ENCODE results near the gene LIMK1. TPM values are rescaled to one million over a fixed set of nuclear protein-coding genes. Genes with fewer than 3 reads are reported as not detected.

LIMK1 gene
- total RNA-seq, 1 experiment from 2014 or later, result 56.3 TPM

GRCh38 chr7:74092321-74092963, 8.8 kb downstream of the LIMK1 start:
- RAD21 ChIA-PET (ENCODE audit: low non-redundant PET in 1 of 2, low total read pairs in 2 of 2, uncharacterized antibody in 2 of 2, unreplicated experiment in 2 of 2), result no interaction called here
- peak overlapping the region; percentile 93; the same call in 1 of the 2 replicates for H3K27ac ChIP-seq (ENCODE audit: low read depth, low read length)
- no peak for ATAC-seq
- DNase-seq (ENCODE audit: low read depth, low spot score), result no peak
- H3K9ac ChIP-seq (ENCODE audit: low read length), result peak overlapping the region; percentile 52; the same call in 1 of the 2 replicates
- H3K79me2 ChIP-seq (ENCODE audit: insufficient read depth, low read length), result peaks cover 14% of the 10 kb centered on the region; the same call in 1 of the 2 replicates
- intact Hi-C loops (cut with micrococcal nuclease), result no loop called here
- H3K4me1 ChIP-seq (ENCODE audit: control insufficient read depth in 1 of 2, insufficient read depth in 2 of 2, low read length in 2 of 2), result peaks cover 40 to 44% of the 10 kb centered on the region in 2 experiments
- peak overlapping the region; percentile 83 for H3K4me2 ChIP-seq (ENCODE audit: low read length)
- H2AFZ ChIP-seq (ENCODE audit: low read depth, low read length, poor library complexity, severe bottlenecking), result no peak overlapping the region
- peaks cover 7 to 21% of the 10 kb centered on the region in 2 experiments; a peak in 3 of 4 replicates for H3K36me3 ChIP-seq (ENCODE audit: control insufficient read depth in 1 of 2, insufficient read depth in 2 of 2, low read length in 2 of 2)
- H4K20me1 ChIP-seq (ENCODE audit: insufficient read depth), result no peaks in the 10 kb centered on the region
- H3K9me2 ChIP-seq (ENCODE audit: insufficient read depth), result no peaks in the 10 kb centered on the region
- CTCF ChIA-PET, result no interaction called here
- no peaks in the 10 kb centered on the region for H3K27me3 ChIP-seq (ENCODE audit: insufficient read depth, low read length)
- H3K4me3 ChIP-seq (replicated peaks in 1 of 2; ENCODE audit: low read depth in 1 of 2, low read length in 2 of 2), result no peak overlapping the region
- TF ChIP-seq MAX (IDR thresholded peaks at IDR 0.05) (no peak), POLR2AphosphoS5 (IDR thresholded peaks at IDR 0.05; ENCODE audit: low read depth, low read length) (no peak), FOSL1 (IDR thresholded peaks at IDR 0.05; ENCODE audit: low read depth) (no peak), ZBTB33 (IDR thresholded peaks at IDR 0.05; ENCODE audit: extremely low read depth, insufficient replicate concordance, low read length) (no peak), SP1 (IDR thresholded peaks at IDR 0.05; ENCODE audit: low read depth) (no peak), ZNF274 (IDR thresholded peaks at IDR 0.05; ENCODE audit: low read depth, low read length) (no peak), ELF1 (IDR thresholded peaks at IDR 0.05; ENCODE audit: borderline replicate concordance, low read depth) (no peak), REST (IDR thresholded peaks at IDR 0.05; ENCODE audit: low read depth) (no peak), POLR2A (IDR thresholded peaks at IDR 0.05; ENCODE audit: borderline replicate concordance, extremely low read depth, insufficient read depth, insufficient read length) (no peak), JUND (IDR thresholded peaks at IDR 0.05) (no peak), CBX3 (IDR thresholded peaks at IDR 0.05; ENCODE audit: low read depth) (no peak), EZH2 (IDR thresholded peaks at IDR 0.05) (no peak), CTCF (IDR thresholded peaks at IDR 0.05 in 2 of 3, conservative IDR thresholded peaks at IDR 0.05 in 1 of 3; ENCODE audit: borderline replicate concordance in 1 of 3, insufficient read depth in 1 of 3, low read depth in 2 of 3, low read length in 2 of 3) (no peak), EGR1 (IDR thresholded peaks at IDR 0.05; ENCODE audit: low read depth) (no peak), ATF3 (IDR thresholded peaks at IDR 0.05) (no peak)
- peaks cover 0 to 8% of the 10 kb centered on the region in 2 experiments; a peak in 1 of 4 replicates for H3K9me3 ChIP-seq (ENCODE audit: control insufficient read depth in 1 of 2, insufficient read depth in 1 of 2, low read depth in 1 of 2, low read length in 2 of 2)
- POLR2A ChIA-PET, result no interaction called here
- no TSS peak for BruUV-seq (replicated peaks)

Measured in HCT116 (cell line).